HG02943 (cell line): ENCODE data around the gene PPIL3.
"Not testable (repeated sequence)": the region's sequence is repeated elsewhere in the genome, so short reads cannot be mapped to it uniquely, and the experiment has no call there.

Source experiments
- ATAC-seq: cut with Tn5 transposase; IDR thresholded peaks from one replicate; pipeline ENCODE4 v1.9.1; 2021; ENCODE audit warnings: mild to moderate bottlenecking, low read depth, moderate library complexity; ENCODE audit not compliant: unreplicated experiment

PPIL3 gene

GRCh38 chr2:200888704-200889625 is at the start of gene PPIL3, which contains the start of gene NIF3L1:
PPIL3 (minus strand) TSS chr2:200889077; CDS start chr2:200887615, 1,462 bp downstream.
NIF3L1 (plus strand) TSS chr2:200889371; CDS start chr2:200891944, 2,573 bp downstream.
- ATAC-seq, result peak; percentile 93

DNA sequence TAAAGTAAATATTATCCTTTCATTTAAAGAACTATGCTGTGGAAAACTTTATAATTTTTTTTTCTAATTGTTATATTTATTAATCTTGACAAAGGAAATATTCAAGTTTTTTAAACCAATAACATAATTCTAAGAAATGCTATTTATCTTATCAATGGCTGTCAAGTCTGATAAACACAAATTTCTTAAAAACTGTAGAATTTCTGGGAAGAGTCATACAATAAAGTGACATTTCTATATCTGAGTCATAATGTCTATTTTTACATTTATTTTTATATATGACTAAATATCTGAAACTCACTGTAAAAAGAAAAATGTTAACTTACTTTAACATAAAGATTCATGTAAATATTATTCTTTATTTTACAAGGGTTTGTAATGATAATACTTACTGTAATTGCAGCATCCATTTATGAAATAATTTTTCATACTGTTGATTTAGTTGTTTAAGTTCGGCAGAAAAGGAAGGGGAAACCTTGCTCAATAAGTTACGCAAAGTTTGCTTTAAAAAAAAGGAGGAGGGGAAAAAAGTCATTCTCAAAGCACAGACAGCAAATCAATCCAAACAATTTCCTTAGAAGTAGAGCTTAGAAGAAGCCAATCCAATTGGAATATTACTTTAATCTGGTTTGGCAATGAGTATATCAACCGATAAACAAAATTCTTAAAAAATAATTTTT is 42.2 kb upstream of the PPIL3 start:
- no peak for ATAC-seq

- ATAC-seq, result no peak
Measured at GRCh38 chr2:200929334-200930249, 40.7 kb upstream of the PPIL3 start.

DNA sequence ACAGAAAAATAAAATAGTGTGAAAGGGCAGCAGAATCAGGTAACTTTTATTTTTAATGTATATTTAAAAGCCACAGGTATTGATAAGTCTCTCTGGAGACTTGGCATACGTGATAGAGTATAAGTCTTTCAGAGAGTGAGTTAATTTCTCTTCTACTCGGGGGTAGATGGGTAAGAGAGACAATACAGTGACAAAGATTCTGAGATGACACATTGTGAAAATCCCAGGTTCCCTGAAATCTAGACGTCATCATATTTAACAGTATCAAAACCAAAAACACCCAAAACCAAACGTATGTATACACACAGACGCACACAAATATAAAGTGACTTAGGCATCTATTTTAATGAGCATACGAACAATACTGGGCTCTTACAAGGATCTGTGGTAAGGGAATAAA is 33.6 kb upstream of the PPIL3 start:
- no peak for ATAC-seq

GRCh38 chr2:200913654-200914053 is 24.8 kb upstream of the PPIL3 start:
- ATAC-seq, result no peak

GRCh38 chr2:200909958-200910357 is 21.1 kb upstream of the PPIL3 start:
- ATAC-seq, result no peak

- ATAC-seq, result no peak
Measured at GRCh38 chr2:200905618-200906296, 16.9 kb upstream of the PPIL3 start.

- peak; percentile 85 for ATAC-seq
Measured at GRCh38 chr2:200901459-200902072, 12.7 kb upstream of the PPIL3 start.

- ATAC-seq, result no peak
Measured at GRCh38 chr2:200899482-200899881, 10.6 kb upstream of the PPIL3 start.

- not testable (repeated sequence) for ATAC-seq
Measured at GRCh38 chr2:200881715-200882249, 7.1 kb downstream of the PPIL3 start.

DNA sequence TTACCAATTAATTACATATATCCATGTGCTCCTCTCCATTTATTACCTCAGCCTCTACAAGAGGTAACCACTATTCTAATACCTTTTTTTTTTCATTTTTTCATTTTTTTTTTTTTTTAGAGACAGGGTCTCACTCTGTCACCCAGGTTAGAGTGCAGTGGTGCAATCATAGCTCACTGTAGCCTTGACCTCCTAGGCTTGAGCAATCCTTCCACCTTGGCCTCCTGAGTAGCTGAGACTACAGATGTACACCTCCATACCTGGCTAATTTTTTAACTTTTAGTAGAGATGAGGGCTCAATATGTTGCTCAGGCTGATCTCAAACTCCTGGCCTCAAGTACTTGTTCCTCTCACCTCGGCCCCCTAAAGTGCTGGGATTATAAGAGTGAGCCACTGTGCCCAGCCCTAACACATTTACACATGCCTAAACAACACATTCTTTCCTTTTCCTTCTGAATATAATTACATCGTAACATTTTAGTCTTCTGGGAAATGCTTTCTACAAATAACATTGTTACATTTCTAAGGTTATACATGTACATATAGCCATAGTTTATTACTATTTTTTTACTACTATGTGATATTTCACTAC is 10.5 kb downstream of the PPIL3 start:
- no peak for ATAC-seq

- ATAC-seq, result no peak
Measured at GRCh38 chr2:200877443-200877842, 11.4 kb downstream of the PPIL3 start.

GRCh38 chr2:200873560-200873959 is 15.3 kb downstream of the PPIL3 start:
- no peak for ATAC-seq

GRCh38 chr2:200871151-200871550 is 17.7 kb downstream of the PPIL3 start:
- no peak for ATAC-seq

- ATAC-seq, result no peak
Measured at GRCh38 chr2:200869014-200869413, 19.9 kb downstream of the PPIL3 start.

DNA sequence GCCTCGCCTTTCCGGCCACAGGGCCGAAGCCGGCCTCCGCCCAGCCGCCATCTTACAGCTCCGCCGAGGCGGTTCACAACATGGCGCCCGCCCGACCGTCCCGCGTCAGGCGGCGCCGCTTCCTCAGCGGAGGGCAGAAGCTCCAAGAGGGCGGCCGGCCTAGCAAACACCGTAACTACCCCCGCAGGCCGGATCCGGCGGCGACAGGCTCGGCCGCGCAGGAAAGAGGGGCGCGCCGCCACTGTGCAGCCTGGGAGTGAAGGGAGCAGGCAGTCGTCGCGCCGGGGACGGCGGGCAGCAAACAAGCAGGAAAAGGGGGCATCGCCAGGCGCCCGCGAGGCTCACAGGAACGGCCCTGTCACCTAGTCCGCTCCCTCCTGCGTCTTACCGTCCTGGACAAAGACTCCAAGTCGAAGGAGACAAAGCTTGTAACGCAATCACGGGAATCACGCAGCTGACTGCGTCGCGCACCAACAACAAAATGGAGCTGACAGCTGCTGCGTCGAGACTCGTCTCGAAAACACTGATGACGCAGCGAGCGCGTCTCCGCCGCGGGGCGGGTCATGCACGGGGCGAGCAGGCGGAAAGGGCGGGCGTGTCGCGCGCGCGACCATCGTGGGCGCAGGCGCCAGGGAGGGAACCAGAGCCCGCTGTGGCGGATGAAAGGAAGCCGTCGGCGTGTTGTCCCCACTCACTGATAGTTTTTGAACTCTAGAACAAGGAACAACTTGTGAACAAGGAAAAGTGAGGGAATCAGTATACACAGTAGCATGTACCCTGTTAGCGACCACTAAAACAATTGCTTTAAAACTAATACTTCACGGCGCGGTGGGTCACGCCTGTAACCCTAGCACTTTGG is 24.5 kb downstream of the PPIL3 start, which contains the start of gene CLK1:
Gene CLK1 (minus strand): TSS at position 483 of the 859 bp plus-strand sequence. CDS start 2,796 bp downstream, outside the sequence.
- ATAC-seq, result peak; percentile 76

GRCh38 chr2:200863782-200864175 is 25.1 kb downstream of the PPIL3 start:
- peak; percentile 9 for ATAC-seq

GRCh38 chr2:200862532-200863000 is 26.3 kb downstream of the PPIL3 start:
- ATAC-seq, result no peak
